ENCODE results near the gene PCBP3. TPM values are rescaled to one million over a fixed set of nuclear protein-coding genes. Genes with fewer than 3 reads are reported as not detected.

Gene PCBP3
- total RNA-seq, 1 donor from 2014 or later, result 4.6 TPM

- Mint-ChIP-seq H3K9me3 (no peaks in the 10 kb centered on the region), H3K4me3 (no peak overlapping the region), H3K27ac (no peak overlapping the region), H3K36me3 (no peaks in the 10 kb centered on the region), H3K4me1 (peaks cover 2% of the 10 kb centered on the region), H3K27me3 (ENCODE audit: insufficient read depth, low read depth) (peaks cover 5% of the 10 kb centered on the region)
- H2AFZ ChIP-seq (replicated peaks), result no peak overlapping the region
- H3K9ac ChIP-seq, result no peak overlapping the region
- H3K9me3 ChIP-seq (ENCODE audit: low read depth), result no peaks in the 10 kb centered on the region
- H3K4me1 ChIP-seq, result no peaks in the 10 kb centered on the region
- no peak overlapping the region for H3K27ac ChIP-seq
- H3K79me2 ChIP-seq (ENCODE audit: low read depth), result no peaks in the 10 kb centered on the region
- H4K20me1 ChIP-seq (ENCODE audit: low read depth), result no peaks in the 10 kb centered on the region
- no peak for TF ChIP-seq CTCF (IDR thresholded peaks at IDR 0.05)
- no peak for TF ChIP-seq EZH2phosphoT487 (IDR thresholded peaks at IDR 0.05)
- no peak for TF ChIP-seq EZH2 (IDR thresholded peaks at IDR 0.05)
- no peaks in the 10 kb centered on the region for H3F3A ChIP-seq (ENCODE audit: low read depth)
- no peak overlapping the region for H3K4me2 ChIP-seq
- no peaks in the 10 kb centered on the region for H3K27me3 ChIP-seq
- no peak for DNase-seq (ENCODE audit: low spot score)
- no peak overlapping the region for H3K4me3 ChIP-seq
- H3K36me3 ChIP-seq, result no peaks in the 10 kb centered on the region
Measured at GRCh38 chr21:45909238-45909988, 265.9 kb downstream of the PCBP3 start.

GRCh38 chr21:45910155-45910547 lies 266.6 kb downstream of the PCBP3 start:
- H3K4me2 ChIP-seq, result no peak overlapping the region
- no peak overlapping the region for H2AFZ ChIP-seq (replicated peaks)
- H3K4me1 ChIP-seq, result no peaks in the 10 kb centered on the region
- no peaks in the 10 kb centered on the region for H3K9me3 ChIP-seq (ENCODE audit: low read depth)
- H3K27ac ChIP-seq, result no peak overlapping the region
- peaks cover 5% of the 10 kb centered on the region for H3K27me3 Mint-ChIP-seq (ENCODE audit: insufficient read depth, low read depth)
- no peaks in the 10 kb centered on the region for H4K20me1 ChIP-seq (ENCODE audit: low read depth)
- H3K9me3 Mint-ChIP-seq, result no peaks in the 10 kb centered on the region
- H3K79me2 ChIP-seq (ENCODE audit: low read depth), result no peaks in the 10 kb centered on the region
- H3K4me1 Mint-ChIP-seq, result peaks cover 9% of the 10 kb centered on the region
- H3K9ac ChIP-seq, result no peak overlapping the region
- TF ChIP-seq EZH2phosphoT487 (IDR thresholded peaks at IDR 0.05) (no peak), CTCF (IDR thresholded peaks at IDR 0.05) (no peak), EZH2 (IDR thresholded peaks at IDR 0.05) (no peak)
- no peak for DNase-seq (ENCODE audit: low spot score)
- H3K4me3 Mint-ChIP-seq, result no peak overlapping the region
- H3K4me3 ChIP-seq, result no peak overlapping the region
- H3K27me3 ChIP-seq, result no peaks in the 10 kb centered on the region
- H3F3A ChIP-seq (ENCODE audit: low read depth), result no peaks in the 10 kb centered on the region
- no peak overlapping the region for H3K27ac Mint-ChIP-seq
- H3K36me3 Mint-ChIP-seq, result no peaks in the 10 kb centered on the region
- H3K36me3 ChIP-seq, result no peaks in the 10 kb centered on the region

DNA sequence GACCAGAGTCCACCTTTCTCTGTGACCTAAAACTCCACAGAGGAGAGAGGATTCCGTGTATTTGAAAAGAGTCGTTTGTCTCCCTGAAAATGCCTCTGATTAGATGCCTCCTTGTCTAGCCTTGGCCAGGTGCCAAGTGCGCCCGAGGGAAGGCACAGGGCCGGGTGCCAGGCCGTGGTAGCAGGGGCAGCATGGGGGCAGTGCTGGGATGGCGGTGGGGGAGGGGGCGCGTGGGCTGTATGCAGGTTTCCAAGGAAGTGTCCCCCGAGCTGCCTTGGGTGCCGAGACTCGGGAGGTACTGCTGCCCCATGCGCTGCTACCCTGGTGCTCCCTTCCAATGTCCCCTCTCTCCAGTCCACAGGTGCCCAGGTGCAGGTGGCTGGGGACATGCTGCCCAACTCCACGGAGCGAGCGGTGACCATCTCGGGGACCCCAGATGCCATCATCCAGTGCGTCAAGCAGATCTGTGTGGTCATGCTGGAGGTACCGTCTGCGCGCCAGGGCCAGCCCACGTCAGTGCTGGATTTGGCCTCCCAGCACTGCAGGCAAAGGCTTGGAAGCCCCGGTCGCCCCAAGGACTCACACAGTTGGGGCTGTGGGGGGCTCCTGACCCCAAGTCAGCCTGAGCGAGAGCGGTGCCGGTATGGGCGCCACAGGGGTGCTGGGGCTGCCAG lies 267.2 kb downstream of the PCBP3 start:
- no peak for TF ChIP-seq EZH2phosphoT487 (IDR thresholded peaks at IDR 0.05)
- no peak for TF ChIP-seq CTCF (IDR thresholded peaks at IDR 0.05)
- no peak for TF ChIP-seq EZH2 (IDR thresholded peaks at IDR 0.05)
- no peaks in the 10 kb centered on the region for H3K36me3 Mint-ChIP-seq

More for the DNA sequence above, 267.2 kb downstream of the PCBP3 start:
- Mint-ChIP-seq H3K27me3 (ENCODE audit: insufficient read depth, low read depth) (peaks cover 5% of the 10 kb centered on the region), H3K9me3 (no peaks in the 10 kb centered on the region), H3K4me3 (no peak overlapping the region), H3K27ac (no peak overlapping the region), H3K4me1 (peaks cover 11% of the 10 kb centered on the region)
- Histone ChIP-seq H3K79me2 (ENCODE audit: low read depth) (no peaks in the 10 kb centered on the region), H4K20me1 (ENCODE audit: low read depth) (no peaks in the 10 kb centered on the region), H3K36me3 (no peaks in the 10 kb centered on the region), H3K27ac (no peak overlapping the region), H3F3A (ENCODE audit: low read depth) (no peaks in the 10 kb centered on the region), H3K9me3 (ENCODE audit: low read depth) (no peaks in the 10 kb centered on the region), H3K4me3 (no peak overlapping the region), H3K4me2 (no peak overlapping the region), H3K27me3 (no peaks in the 10 kb centered on the region), H3K9ac (no peak overlapping the region), H3K4me1 (no peaks in the 10 kb centered on the region), H2AFZ (replicated peaks) (no peak overlapping the region)
- DNase-seq (ENCODE audit: low spot score), result no peak
